HL-60 (cell line): ENCODE measurements around the gene CD81.

Experiments used
- DNase-seq, 2 experiments: peaks; one replicate each; pipeline ENCODE4 v3.0.0-alpha.2; 2010 to 2020; ENCODE audit warnings: low read depth in 1 of 2, low spot score in 1 of 2
- H3K27ac ChIP-seq: fragments of 250-450 bp; sonication (Bioruptor Pico); replicated peaks from 2 replicates; pipeline ENCODE4 v1.5.1; 2020; ENCODE audit warnings: mild to moderate bottlenecking, moderate library complexity
- H3K27me3 ChIP-seq: fragments of 250-450 bp; sonication (Bioruptor Pico); 2 replicates; pipeline ENCODE4 v1.5.1; 2021; ENCODE audit warnings: mild to moderate bottlenecking, moderate library complexity; ENCODE audit not compliant: insufficient read depth, poor library complexity, severe bottlenecking
- H3K4me3 ChIP-seq: replicated peaks from 2 replicates; pipeline ENCODE4 v1.5.1; 2011; ENCODE audit warnings: mild to moderate bottlenecking, control low read depth, low read length; ENCODE audit not compliant: insufficient read depth
- CTCF ChIP-seq: IDR thresholded peaks from one replicate; pipeline ENCODE4 v1.5.1; 2011; ENCODE audit warnings: low read length, control low read depth, inconsistent platforms; ENCODE audit not compliant: insufficient read depth
- GABPA ChIP-seq: IDR thresholded peaks from 2 replicates; pipeline ENCODE4 v1.6.1; 2012; ENCODE audit warnings: low read depth
- POLR2AphosphoS5 ChIP-seq: IDR thresholded peaks from 2 replicates; pipeline ENCODE4 v1.6.1; 2012; ENCODE audit warnings: low read depth
- SPI1 ChIP-seq: IDR thresholded peaks from 2 replicates; pipeline ENCODE4 v1.6.1; 2012; ENCODE audit warnings: low read depth, mild to moderate bottlenecking, borderline replicate concordance
- TF ChIP-seq, protein P1 (sequence below): IDR thresholded peaks from 2 replicates; pipeline ENCODE4 v1.6.1; 2012; ENCODE audit warnings: low read depth; ENCODE audit not compliant: insufficient replicate concordance

CD81 gene

GRCh38 chr11:2369320-2369719 is 7.8 kb upstream of the CD81 start:
- no peak for TF ChIP-seq CTCF
- no peak for TF ChIP-seq SPI1
- no peak for TF ChIP-seq POLR2AphosphoS5
- Histone ChIP-seq H3K4me3 (no peak overlapping the region), H3K27ac (no peak overlapping the region), H3K27me3 (peaks cover 11% of the 10 kb centered on the region)
- DNase-seq: no peak

- H3K27ac ChIP-seq: no peak overlapping the region
- no peak overlapping the region for H3K4me3 ChIP-seq
- peaks cover 8% of the 10 kb centered on the region for H3K27me3 ChIP-seq
- DNase-seq: no peak
- no peak for TF ChIP-seq SPI1
- TF ChIP-seq POLR2AphosphoS5: no peak
- TF ChIP-seq, protein P1, sequence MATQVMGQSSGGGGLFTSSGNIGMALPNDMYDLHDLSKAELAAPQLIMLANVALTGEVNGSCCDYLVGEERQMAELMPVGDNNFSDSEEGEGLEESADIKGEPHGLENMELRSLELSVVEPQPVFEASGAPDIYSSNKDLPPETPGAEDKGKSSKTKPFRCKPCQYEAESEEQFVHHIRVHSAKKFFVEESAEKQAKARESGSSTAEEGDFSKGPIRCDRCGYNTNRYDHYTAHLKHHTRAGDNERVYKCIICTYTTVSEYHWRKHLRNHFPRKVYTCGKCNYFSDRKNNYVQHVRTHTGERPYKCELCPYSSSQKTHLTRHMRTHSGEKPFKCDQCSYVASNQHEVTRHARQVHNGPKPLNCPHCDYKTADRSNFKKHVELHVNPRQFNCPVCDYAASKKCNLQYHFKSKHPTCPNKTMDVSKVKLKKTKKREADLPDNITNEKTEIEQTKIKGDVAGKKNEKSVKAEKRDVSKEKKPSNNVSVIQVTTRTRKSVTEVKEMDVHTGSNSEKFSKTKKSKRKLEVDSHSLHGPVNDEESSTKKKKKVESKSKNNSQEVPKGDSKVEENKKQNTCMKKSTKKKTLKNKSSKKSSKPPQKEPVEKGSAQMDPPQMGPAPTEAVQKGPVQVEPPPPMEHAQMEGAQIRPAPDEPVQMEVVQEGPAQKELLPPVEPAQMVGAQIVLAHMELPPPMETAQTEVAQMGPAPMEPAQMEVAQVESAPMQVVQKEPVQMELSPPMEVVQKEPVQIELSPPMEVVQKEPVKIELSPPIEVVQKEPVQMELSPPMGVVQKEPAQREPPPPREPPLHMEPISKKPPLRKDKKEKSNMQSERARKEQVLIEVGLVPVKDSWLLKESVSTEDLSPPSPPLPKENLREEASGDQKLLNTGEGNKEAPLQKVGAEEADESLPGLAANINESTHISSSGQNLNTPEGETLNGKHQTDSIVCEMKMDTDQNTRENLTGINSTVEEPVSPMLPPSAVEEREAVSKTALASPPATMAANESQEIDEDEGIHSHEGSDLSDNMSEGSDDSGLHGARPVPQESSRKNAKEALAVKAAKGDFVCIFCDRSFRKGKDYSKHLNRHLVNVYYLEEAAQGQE: no peak
Measured at GRCh38 chr11:2369896-2370295, 7.2 kb upstream of the CD81 start.

DNA sequence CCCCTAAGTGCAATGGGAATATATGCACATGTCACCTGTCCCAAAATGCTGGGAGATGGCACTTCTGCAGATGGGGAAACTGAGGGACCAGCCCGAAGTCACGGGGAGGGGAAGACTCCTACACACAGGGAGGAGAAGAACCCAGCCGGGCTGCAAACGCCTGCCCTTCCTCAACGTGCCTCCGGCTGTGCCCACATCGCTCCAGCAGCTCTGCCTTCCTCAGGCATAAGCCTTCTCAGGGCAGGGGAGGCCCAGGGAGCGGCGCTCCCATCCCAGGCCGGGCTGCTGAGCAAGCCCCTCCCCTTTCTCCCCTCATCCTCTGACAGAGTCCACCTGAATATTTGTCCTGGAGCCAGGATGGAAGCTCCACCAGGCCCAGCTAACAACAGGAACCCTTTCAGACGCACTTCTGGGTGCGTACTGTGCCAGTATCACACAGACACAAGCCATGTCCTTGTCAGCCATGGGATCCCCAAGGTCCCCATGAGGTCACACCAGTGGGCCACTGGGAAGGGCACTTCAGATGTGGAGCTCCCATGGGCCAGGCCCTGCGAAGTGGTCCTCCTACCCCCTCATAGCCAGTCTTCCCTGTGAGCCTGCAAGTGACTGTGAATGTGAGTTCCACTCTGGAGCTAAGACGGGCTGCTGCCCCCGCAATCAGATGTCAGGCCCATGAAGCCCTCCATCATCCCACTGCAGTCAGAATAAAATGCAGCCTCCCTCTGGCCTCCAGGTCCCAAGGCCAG is 2.5 kb upstream of the CD81 start:
- no peak for DNase-seq
- TF ChIP-seq POLR2AphosphoS5: no peak
- TF ChIP-seq, protein P1: no peak
- TF ChIP-seq GABPA: no peak
- TF ChIP-seq SPI1: no peak
- TF ChIP-seq CTCF: no peak
- Histone ChIP-seq H3K4me3 (no peak overlapping the region), H3K27ac (no peak overlapping the region), H3K27me3 (peaks cover 2% of the 10 kb centered on the region)

DNA sequence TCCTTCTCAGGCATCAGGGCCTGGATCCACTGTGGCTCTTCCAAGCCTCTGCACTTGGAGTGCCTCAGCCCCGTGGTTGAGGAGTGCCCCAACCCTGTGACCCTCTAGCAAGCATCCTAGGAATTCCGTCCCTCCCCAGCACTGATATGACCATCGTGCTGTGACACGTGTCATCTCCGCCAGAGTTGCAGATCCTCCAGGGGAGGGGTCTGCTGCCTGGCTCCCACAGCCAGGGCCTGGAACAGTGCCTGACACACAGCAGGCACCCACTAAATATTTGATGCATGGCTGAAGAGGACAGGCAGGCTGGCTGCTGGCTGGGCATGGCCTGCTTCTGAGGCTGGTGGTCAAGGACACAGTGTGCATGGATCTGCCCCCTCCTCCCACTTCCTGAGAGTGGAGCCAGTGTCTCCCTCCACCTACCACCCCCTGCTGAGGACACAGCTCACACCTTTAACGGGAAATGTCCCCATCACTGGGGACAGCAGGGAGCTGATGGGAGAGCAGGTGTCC is 1.7 kb upstream of the CD81 start:
- H3K27me3 ChIP-seq: peaks cover 2% of the 10 kb centered on the region
- DNase-seq: no peak
- no peak overlapping the region for H3K27ac ChIP-seq
- no peak for TF ChIP-seq GABPA
- TF ChIP-seq, protein P1: no peak
- no peak for TF ChIP-seq SPI1
- no peak overlapping the region for H3K4me3 ChIP-seq
